DOHH2 (cell line): ENCODE results near the gene TRAPPC2L.

ENCODE experiments used
- H3F3A ChIP-seq: fragments of 200-600 bp; sonication (generic), shearing (Covaris generic); 2 replicates; pipeline ENCODE4 v1.6.0; 2016; ENCODE audit warnings: antibody characterized with exemption, mild to moderate bottlenecking; ENCODE audit not compliant: control insufficient read depth, insufficient read depth
- H3K27ac ChIP-seq: fragments of 200-600 bp; sonication (generic); 2 replicates; pipeline ENCODE4 v1.5.1; 2014; ENCODE audit warnings: low read depth, mild to moderate bottlenecking, low read length, moderate library complexity
- H3K27me3 ChIP-seq: fragments of 200-600 bp; sonication (generic); 2 replicates; pipeline ENCODE4 v1.6.1; 2014; ENCODE audit warnings: mild to moderate bottlenecking, low read length, mixed read lengths; ENCODE audit not compliant: control insufficient read depth
- H3K36me3 ChIP-seq: fragments of 200-600 bp; sonication (generic); 2 replicates; pipeline ENCODE4 v1.6.1; 2014; ENCODE audit warnings: mild to moderate bottlenecking, low read length, moderate library complexity, mixed read lengths; ENCODE audit not compliant: control insufficient read depth
- H3K4me1 ChIP-seq: fragments of 200-600 bp; sonication (generic); 2 replicates; pipeline ENCODE4 v1.6.1; 2014; ENCODE audit warnings: mild to moderate bottlenecking, low read length, mixed read lengths; ENCODE audit not compliant: control insufficient read depth
- H3K4me2 ChIP-seq: fragments of 200-600 bp; sonication (generic); 2 replicates; pipeline ENCODE4 v1.6.0; 2014; ENCODE audit warnings: mild to moderate bottlenecking, low read length, moderate library complexity
- H3K4me3 ChIP-seq: fragments of 200-600 bp; sonication (generic); 2 replicates; pipeline ENCODE4 v1.5.1; 2014; ENCODE audit warnings: mild to moderate bottlenecking, low read length, mixed read lengths
- H3K79me2 ChIP-seq: fragments of 200-600 bp; sonication (generic); 2 replicates; pipeline ENCODE4 v1.6.1; 2014; ENCODE audit warnings: mild to moderate bottlenecking, low read length, mixed read lengths; ENCODE audit not compliant: control insufficient read depth
- H3K9me2 ChIP-seq: fragments of 200-600 bp; sonication (generic); replicated peaks from 2 replicates; pipeline ENCODE4 v1.6.1; 2014; ENCODE audit warnings: mild to moderate bottlenecking, low read length, mixed read lengths; ENCODE audit not compliant: control insufficient read depth
- H3K9me3 ChIP-seq: fragments of 200-600 bp; sonication (generic); 2 replicates; pipeline ENCODE4 v1.6.1; 2014; ENCODE audit warnings: antibody characterized with exemption, low read length, mixed read lengths; ENCODE audit not compliant: control insufficient read depth, insufficient read depth
- H4K20me1 ChIP-seq: fragments of 200-600 bp; sonication (generic); 2 replicates; pipeline ENCODE4 v1.6.0; 2014; ENCODE audit warnings: low read depth, mild to moderate bottlenecking, antibody characterized with exemption, low read length, moderate library complexity; ENCODE audit not compliant: control insufficient read depth, insufficient read depth
- EZH2phosphoT487 ChIP-seq: fragments of 200-600 bp; sonication (generic); IDR thresholded peaks from 2 replicates; pipeline ENCODE4 v1.6.1; 2017; ENCODE audit warnings: borderline replicate concordance, mild to moderate bottlenecking, antibody characterized with exemption, low read length, moderate library complexity, mixed read lengths
- TF ChIP-seq, protein P1 (sequence below): fragments of 200-600 bp; sonication (generic); IDR thresholded peaks from one replicate; pipeline ENCODE4 v1.5.1; 2014; ENCODE audit warnings: antibody characterized with exemption, mild to moderate bottlenecking, low read depth, low read length; ENCODE audit not compliant: poor library complexity, severe bottlenecking

Gene TRAPPC2L

DNA sequence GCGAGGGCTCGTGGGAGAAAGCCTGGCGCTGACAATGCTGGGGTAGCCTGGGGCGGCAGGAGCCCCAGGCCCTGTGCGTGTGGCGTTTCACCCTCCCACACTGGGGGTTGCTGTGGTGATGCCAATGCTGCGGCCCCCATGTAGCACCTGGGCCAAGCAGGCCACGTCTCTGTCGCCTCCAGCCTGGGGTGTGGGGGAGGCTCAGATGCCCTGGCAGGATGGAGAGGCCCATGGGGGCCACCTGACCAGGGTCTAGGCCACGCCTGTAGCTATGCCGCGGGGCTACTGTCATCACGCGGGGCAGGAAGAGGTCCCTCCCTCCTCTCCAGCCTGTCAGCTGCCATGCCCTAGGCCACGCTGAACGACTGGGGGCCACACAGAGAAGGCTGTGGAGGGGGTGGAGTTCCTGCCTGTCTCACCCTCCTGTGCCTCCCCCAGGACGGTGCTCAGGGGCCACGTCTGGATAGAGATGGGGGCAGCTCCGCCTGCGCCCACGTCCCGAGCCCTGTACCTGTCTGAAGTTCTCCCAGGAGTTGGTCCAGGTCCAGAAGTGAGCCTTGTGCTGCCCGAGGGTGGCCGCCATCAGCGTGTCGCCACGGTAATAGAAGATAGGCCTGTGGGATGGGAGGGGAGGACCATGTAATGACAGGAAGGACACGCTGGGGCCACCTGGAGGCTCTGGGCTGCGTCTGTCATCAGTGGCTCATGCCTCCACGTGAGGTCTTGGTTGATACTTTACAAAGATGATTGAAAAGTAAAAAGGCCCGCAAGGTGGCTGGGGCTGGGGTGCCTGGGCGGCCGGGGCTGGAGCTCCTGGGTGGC, 32.5 kb upstream of the TRAPPC2L start:
- TF ChIP-seq EZH2phosphoT487 = no peak
- TF ChIP-seq, protein P1, sequence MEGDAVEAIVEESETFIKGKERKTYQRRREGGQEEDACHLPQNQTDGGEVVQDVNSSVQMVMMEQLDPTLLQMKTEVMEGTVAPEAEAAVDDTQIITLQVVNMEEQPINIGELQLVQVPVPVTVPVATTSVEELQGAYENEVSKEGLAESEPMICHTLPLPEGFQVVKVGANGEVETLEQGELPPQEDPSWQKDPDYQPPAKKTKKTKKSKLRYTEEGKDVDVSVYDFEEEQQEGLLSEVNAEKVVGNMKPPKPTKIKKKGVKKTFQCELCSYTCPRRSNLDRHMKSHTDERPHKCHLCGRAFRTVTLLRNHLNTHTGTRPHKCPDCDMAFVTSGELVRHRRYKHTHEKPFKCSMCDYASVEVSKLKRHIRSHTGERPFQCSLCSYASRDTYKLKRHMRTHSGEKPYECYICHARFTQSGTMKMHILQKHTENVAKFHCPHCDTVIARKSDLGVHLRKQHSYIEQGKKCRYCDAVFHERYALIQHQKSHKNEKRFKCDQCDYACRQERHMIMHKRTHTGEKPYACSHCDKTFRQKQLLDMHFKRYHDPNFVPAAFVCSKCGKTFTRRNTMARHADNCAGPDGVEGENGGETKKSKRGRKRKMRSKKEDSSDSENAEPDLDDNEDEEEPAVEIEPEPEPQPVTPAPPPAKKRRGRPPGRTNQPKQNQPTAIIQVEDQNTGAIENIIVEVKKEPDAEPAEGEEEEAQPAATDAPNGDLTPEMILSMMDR = no peak
- no peaks in the 10 kb centered on the region for H3K9me3 ChIP-seq
- H3K27ac ChIP-seq = no peak overlapping the region
- no peak overlapping the region for H3K4me3 ChIP-seq
- no peaks in the 10 kb centered on the region for H4K20me1 ChIP-seq
- H3K36me3 ChIP-seq = no peaks in the 10 kb centered on the region
- H3K4me1 ChIP-seq = no peaks in the 10 kb centered on the region
- no peaks in the 10 kb centered on the region for H3F3A ChIP-seq
- no peak overlapping the region for H3K4me2 ChIP-seq
- no peaks in the 10 kb centered on the region for H3K79me2 ChIP-seq
- H3K9me2 ChIP-seq = no peaks in the 10 kb centered on the region
- no peaks in the 10 kb centered on the region for H3K27me3 ChIP-seq

- Histone ChIP-seq H3K27me3 (no peaks in the 10 kb centered on the region), H3K4me1 (no peaks in the 10 kb centered on the region), H3K4me2 (no peak overlapping the region), H3K9me2 (no peaks in the 10 kb centered on the region), H3K4me3 (no peak overlapping the region), H3K27ac (no peak overlapping the region), H3K9me3 (no peaks in the 10 kb centered on the region), H3F3A (no peaks in the 10 kb centered on the region), H3K36me3 (no peaks in the 10 kb centered on the region), H3K79me2 (no peaks in the 10 kb centered on the region), H4K20me1 (no peaks in the 10 kb centered on the region)
- TF ChIP-seq EZH2phosphoT487 = no peak
- TF ChIP-seq, protein P1 = no peak
Observed at GRCh38 chr16:88825146-88825545, 31.8 kb upstream of the TRAPPC2L start.

DNA sequence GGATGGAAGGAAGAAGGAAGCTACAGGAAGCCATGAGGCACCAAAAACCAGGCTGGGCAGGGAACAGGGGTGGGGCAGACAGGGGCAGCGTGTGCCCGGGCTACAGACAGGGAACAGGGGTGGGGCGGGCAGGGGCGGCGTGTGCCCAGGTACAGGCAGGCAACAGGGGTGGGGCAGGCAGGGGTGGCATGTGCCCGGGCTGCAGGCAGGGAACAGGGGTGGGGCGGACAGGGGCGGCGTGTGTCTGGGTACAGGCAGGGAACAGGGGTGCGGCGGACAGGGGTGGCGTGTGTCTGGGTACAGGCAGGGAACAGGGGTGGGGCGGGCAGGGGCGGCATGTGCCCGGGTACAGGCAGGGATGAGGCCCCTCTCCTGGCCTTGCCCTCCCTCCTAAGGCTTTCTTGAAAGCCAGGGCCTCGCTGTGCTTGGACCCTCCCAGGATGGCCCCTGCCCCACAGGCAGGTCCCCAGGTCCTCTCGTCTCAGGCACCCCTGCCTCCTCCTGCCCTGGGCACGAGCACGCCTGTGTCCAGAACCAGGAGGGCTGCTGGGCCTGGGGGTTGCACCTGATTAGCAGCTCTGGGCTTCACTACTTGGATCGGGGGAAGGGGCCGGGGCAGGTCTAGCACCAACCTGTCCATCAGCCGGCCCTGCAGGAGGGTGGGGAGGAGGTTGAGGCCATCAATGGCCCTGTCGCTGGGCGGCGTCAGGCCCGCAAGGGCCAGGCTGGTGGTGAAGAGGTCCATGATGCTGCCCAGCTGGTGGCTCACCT, 30.7 kb upstream of the TRAPPC2L start:
- H3K36me3 ChIP-seq = no peaks in the 10 kb centered on the region
- H3K4me1 ChIP-seq = no peaks in the 10 kb centered on the region
- H4K20me1 ChIP-seq = no peaks in the 10 kb centered on the region
- no peak overlapping the region for H3K27ac ChIP-seq
- H3K9me3 ChIP-seq = no peaks in the 10 kb centered on the region
- no peak overlapping the region for H3K4me2 ChIP-seq
- no peak for TF ChIP-seq EZH2phosphoT487
- TF ChIP-seq, protein P1 = no peak
- H3K27me3 ChIP-seq = no peaks in the 10 kb centered on the region
- H3F3A ChIP-seq = no peaks in the 10 kb centered on the region
- no peaks in the 10 kb centered on the region for H3K9me2 ChIP-seq
- no peak overlapping the region for H3K4me3 ChIP-seq
- H3K79me2 ChIP-seq = no peaks in the 10 kb centered on the region
